Measurements from ENCODE around the gene CACNA1H. TPM values are rescaled to one million over a fixed set of nuclear protein-coding genes. Genes with fewer than 3 reads are reported as not detected.

Gene CACNA1H
- total RNA-seq, 1 donor from 2014 or later, result 36.2 TPM

DNA sequence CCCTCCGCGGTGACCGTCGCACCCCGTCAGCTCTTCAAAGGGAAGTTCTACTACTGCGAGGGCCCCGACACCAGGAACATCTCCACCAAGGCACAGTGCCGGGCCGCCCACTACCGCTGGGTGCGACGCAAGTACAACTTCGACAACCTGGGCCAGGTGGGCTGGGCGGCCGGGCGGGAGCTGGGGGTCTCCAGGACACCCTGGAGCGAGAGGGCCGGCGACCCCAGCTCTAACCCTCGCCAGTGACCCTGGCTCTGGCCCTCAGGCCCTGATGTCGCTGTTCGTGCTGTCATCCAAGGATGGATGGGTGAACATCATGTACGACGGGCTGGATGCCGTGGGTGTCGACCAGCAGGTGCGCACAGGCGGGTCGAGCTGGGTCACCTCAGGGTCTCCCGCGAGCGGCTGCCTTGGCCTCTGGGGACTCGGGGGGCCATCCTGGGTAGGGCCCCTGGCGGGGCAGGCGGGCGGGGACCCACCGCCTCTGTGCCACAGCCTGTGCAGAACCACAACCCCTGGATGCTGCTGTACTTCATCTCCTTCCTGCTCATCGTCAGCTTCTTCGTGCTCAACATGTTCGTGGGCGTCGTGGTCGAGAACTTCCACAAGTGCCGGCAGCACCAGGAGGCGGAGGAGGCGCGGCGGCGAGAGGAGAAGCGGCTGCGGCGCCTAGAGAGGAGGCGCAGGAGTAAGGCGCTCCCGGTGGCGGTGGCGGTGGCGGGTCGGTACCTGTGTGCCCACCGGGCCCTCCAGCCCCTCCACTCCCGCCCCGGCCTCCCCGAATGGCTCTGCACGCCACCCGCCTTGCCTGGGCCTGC lies 58.8 kb downstream of the CACNA1H start:
- no peak for DNase-seq (ENCODE audit: low read depth)

DNA sequence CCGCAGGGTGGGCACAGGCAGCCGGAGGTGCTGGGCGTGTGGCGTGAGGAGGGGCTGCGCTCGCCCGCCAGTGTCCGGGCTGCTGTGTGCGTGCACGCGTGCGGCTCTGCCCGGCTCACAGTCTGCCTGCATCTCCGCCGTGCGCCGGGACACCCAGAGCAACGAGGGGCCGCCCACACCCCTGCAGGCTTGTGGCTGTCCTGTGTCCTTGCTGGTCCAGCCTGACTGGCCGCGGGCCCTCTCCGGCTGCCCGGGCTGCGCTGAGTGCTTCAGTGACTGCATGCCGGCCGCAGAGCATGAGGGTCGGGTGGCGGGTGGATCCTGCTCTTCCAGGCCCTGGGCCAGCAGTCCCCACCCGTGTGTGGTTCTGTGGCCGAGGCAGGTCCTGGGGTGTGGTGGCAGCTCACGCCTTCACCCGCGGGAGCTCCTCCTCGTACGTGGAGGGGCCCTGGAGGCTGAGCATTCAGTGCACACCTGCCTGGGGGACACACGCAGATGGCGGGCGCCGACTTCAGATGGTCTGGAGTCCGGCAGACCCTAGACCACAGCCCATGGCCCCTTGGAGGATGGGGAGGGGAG lies 59.8 kb downstream of the CACNA1H start:
- DNase-seq (ENCODE audit: low read depth), result no peak

DNA sequence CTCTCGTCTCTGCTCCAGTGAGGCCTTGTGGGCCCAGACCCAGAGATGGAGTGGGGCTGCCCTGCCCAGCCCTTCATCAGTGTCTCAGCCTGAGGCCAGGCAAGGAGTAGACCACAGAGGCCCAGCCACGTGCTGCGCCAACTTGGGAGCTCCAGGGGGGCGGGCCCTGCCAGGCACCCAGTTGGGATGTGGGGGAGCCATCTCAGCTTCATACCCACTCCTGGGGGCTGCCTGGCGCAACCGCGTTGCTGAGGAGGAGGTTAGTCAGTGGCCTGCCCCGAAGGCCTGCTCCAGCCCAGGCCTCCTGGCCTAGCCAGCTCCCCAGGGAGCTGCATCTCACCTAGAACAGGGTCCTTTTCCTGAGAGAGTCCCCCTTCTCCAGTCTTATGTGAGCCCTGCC lies 60.3 kb downstream of the CACNA1H start:
- no peak for DNase-seq (ENCODE audit: low read depth)

DNA sequence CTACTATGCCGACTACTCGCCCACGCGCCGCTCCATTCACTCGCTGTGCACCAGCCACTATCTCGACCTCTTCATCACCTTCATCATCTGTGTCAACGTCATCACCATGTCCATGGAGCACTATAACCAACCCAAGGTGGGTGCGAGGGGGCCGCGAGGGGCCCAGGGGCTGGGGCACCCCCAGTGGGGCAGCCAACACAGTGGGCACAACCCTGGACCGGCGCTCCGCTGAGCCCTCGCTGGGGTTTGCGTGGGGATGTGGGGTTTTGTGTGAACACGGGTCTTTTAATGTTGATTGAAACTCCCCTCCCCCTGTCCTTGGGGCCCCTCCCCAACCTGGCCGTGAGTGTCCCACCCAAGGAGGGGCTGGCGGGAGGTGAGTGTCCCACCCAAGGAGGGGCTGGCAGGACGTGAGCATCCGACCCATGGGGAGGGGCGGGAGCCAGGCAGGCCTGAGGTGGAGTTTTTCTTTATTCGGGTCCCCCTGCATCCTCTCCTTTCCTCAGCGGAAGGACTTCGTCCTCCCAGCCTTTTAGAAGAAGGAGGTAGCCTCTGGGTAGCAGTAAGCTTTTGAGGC lies 61.0 kb downstream of the CACNA1H start:
- DNase-seq (ENCODE audit: low read depth), result no peak

DNA sequence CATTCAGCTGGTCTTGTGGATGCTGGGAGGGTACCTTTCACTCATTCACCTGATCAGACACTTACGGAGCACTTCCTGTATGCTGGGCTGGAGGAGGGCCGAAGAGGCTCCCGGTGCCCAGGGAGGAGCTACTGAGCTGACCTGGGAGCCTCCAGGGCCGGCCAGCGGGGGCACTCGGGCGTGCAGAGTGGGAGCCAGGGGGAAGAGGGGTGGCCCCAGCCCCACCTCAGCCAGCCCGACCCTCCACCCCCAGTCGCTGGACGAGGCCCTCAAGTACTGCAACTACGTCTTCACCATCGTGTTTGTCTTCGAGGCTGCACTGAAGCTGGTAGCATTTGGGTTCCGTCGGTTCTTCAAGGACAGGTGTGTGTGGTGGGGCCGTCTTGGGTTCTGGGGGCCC lies 61.8 kb downstream of the CACNA1H start:
- DNase-seq (ENCODE audit: low read depth), result no peak

DNA sequence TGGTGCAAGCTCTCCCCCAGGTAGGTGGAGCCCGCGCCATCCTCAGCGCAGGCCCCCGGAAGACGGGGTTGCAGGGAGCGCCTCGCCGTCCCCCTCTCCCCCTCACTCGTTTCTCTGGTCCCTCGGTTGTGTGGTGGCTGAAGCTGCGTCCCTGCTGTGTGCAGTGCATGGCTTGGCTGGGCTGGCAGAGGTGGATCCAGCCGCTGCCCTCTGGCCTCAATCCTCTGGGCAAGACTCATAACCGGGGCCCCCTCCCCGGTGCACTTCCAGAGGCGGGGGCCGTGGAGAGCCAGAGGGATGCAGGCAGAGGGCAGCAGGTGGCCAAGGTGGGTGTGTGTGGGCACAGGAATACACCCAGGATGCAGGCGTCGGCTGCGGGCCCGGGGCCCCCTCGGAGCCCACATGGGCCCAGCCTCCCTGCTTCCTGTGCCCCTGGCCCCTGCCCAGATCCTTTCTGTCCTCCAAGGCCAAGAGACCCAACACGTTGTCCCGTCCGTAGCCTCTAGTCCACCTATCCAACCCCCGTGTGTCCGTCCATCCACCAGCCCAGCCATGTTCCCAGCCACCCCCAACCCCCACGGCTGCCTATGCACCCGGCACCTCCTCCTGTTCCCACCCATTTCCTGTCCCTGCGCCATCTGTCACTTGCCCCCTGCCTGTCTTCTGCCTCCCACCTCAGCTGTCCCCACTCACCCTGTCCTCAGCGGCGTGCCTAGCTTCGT lies 62.8 kb downstream of the CACNA1H start:
- no peak for DNase-seq (ENCODE audit: low read depth)

DNA sequence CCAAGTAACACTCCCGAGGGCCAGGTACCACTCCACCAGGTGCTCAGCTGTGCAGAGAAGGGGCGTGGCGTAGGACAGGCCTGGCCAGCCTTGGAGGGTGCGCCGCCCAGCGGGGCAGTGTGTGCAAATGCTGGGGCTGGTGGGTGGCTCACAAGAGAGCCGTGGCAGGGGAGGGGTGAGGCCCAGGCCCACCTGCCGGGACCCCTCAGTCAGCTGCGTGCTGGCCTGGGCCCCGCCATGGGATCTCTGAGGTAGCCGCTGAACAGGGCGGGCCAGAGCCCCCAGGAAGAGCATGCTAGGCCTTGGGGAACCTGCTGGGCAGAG lies 63.4 kb downstream of the CACNA1H start:
- DNase-seq (ENCODE audit: low read depth), result no peak

DNA sequence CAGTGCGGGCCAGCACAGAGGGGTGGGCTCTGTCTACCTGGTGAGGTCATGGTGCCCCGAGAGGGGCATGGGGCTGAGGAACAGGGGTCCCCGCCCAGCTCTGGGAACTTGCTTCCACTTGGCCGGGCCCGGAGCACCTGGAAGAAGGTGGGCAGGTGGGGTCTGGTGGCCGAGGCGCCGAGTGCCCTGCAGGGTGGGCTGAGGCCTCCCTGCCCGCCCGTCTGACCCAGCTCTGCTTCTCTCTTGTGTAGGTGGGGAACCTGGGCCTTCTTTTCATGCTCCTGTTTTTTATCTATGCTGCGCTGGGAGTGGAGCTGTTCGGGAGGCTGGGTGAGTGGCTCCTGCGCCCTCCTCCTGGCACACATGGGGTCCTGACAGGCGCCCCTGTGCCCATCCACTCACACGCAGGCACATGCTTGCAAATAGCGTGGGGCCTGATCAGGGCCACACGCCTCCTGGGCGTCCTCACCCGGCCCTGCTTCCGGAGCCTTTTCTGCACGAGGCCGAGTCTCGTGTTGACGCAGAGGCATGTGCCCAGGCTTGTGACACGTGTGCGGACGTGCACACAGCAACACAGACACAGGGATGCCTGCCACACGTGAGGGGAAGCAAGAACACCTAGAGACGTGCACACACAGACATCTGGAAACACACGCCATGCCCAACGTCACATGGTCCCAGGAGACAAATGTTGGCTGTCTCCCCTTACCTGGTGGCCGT lies 63.9 kb downstream of the CACNA1H start:
- DNase-seq (ENCODE audit: low read depth), result no peak

DNA sequence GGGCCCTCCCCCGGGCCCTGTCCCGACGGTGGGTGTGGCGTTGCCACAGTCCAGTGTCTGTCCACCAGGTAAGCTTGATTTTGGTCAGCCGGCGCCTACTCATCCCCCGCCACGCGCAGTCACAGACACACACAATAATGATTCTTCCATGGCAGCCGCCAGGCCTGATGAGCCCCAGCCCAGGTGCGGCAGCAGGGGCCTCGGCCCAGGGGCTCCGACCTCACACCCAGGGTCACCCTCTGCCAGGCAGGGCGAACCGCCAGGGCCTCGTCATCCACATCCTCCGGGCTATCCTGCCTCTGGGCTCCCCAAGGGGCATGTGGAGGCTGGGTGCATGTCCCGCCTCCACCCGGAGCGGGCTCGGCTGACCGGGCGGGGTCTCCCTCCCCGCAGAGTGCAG lies 64.6 kb downstream of the CACNA1H start:
- DNase-seq (ENCODE audit: low read depth), result no peak

DNA sequence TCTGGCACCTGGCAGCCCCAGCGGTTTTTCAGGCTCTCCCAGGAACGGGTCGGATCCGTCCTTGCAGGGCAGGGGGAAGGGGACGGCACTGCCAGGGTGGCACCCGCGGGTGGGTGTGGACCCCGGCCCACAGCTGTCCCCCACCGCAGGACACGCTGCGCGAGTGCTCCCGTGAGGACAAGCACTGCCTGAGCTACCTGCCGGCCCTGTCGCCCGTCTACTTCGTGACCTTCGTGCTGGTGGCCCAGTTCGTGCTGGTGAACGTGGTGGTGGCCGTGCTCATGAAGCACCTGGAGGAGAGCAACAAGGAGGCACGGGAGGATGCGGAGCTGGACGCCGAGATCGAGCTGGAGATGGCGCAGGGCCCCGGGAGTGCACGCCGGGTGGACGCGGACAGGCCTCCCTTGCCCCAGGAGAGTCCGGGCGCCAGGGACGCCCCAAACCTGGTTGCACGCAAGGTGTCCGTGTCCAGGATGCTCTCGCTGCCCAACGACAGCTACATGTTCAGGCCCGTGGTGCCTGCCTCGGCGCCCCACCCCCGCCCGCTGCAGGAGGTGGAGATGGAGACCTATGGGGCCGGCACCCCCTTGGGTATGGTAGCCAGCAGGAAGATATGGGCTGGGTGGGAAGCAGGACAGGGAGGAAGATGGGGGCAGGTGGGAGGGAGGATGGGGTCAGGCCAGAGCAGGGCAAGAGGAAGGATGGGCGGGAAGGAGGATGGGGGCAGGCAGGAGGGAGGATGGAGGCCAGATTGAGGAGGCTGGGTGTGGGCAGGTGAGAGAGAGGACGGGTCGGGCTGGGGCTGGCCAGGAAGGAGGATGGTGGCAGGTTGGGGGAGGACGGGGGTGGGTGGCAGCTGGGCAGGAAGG lies 65.4 kb downstream of the CACNA1H start:
- no peak for DNase-seq (ENCODE audit: low read depth)

DNA sequence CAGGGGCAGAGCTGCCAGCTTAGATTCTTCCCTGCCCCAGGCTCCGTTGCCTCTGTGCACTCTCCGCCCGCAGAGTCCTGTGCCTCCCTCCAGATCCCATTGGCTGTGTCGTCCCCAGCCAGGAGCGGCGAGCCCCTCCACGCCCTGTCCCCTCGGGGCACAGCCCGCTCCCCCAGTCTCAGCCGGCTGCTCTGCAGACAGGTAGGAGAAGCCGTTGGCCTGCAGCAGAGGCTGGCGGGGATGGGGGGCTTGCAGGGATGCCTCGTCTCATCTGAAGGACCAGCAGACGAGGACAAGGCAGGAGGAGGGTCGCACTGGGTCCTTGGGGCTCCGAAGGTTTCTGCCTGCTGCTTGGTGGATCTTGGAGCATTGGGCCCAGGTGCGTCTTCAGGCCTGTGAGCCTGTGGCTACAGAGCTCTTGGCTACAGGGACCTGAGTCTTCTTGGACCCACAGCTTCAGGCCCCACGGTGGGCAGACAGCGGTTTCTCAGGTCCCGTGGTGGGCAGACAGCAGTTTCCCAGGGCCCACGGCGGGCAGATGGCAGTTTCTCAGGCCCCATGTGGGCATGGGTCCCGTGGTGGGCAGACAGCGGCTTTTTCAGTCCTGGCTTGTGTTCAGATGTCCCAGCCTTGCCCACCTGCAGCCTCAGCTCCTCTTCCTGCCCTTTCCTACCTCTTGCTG lies 66.2 kb downstream of the CACNA1H start:
- no peak for DNase-seq (ENCODE audit: low read depth)

DNA sequence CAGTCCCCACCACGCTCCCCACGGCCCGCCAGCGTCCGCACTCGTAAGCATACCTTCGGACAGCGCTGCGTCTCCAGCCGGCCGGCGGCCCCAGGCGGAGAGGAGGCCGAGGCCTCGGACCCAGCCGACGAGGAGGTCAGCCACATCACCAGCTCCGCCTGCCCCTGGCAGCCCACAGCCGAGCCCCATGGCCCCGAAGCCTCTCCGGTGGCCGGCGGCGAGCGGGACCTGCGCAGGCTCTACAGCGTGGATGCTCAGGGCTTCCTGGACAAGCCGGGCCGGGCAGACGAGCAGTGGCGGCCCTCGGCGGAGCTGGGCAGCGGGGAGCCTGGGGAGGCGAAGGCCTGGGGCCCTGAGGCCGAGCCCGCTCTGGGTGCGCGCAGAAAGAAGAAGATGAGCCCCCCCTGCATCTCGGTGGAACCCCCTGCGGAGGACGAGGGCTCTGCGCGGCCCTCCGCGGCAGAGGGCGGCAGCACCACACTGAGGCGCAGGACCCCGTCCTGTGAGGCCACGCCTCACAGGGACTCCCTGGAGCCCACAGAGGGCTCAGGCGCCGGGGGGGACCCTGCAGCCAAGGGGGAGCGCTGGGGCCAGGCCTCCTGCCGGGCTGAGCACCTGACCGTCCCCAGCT lies 67.3 kb downstream of the CACNA1H start:
- no peak for DNase-seq (ENCODE audit: low read depth)

DNA sequence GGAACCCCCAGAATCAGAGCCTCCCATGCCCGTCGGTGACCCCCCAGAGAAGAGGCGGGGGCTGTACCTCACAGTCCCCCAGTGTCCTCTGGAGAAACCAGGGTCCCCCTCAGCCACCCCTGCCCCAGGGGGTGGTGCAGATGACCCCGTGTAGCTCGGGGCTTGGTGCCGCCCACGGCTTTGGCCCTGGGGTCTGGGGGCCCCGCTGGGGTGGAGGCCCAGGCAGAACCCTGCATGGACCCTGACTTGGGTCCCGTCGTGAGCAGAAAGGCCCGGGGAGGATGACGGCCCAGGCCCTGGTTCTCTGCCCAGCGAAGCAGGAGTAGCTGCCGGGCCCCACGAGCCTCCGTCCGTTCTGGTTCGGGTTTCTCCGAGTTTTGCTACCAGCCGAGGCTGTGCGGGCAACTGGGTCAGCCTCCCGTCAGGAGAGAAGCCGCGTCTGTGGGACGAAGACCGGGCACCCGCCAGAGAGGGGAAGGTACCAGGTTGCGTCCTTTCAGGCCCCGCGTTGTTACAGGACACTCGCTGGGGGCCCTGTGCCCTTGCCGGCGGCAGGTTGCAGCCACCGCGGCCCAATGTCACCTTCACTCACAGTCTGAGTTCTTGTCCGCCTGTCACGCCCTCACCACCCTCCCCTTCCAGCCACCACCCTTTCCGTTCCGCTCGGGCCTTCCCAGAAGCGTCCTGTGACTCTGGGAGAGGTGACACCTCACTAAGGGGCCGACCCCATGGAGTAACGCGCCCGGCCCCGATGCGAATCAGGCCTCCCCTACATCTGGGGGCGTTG lies 68.1 kb downstream of the CACNA1H start:
- DNase-seq (ENCODE audit: low read depth), result no peak

DNA sequence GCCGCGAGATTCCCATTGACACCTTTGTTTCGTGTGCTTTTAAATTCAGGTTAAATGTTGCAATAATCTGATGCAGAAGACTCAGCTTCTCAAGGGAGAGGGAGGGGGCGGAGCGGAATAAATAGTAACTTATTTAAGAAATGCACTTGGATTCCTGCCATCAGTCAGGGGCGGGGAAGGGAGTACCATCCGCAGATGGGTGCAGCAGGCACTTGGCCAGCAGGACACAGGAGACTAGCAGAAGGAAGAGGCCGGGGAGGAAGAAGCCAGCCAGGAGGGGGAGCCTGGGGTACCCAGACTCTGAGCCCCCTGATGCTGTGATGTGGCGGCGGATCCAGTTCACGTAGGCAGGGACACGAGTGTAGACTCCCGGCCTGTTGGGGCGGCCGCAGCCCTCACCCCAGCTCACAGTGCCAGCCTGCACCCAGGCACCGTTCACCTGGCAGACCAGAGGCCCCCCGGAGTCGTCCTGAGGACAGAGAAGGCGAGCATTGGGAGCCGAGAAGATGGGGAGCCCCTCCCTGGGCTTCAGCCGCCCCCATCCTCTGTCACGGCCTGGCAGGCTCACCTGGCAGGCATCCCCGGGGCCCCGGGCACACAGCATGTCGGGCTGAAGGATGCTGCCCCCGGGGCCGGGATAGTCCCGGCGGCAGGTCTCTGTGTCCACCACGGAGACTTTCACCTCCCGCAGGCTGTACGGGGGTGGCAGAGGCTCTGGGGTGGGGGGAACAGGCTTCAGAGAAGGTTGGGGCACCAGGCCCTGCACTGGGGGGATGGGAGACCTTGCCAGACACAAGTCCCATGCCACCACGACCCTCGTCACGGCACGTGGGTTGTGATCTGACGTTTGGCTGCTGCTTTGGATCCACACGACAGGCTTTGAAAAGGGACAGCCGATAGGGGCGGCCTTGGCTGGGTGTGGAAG lies 69.0 kb downstream of the CACNA1H start:
- DNase-seq (ENCODE audit: low read depth), result peak; percentile 27

DNA sequence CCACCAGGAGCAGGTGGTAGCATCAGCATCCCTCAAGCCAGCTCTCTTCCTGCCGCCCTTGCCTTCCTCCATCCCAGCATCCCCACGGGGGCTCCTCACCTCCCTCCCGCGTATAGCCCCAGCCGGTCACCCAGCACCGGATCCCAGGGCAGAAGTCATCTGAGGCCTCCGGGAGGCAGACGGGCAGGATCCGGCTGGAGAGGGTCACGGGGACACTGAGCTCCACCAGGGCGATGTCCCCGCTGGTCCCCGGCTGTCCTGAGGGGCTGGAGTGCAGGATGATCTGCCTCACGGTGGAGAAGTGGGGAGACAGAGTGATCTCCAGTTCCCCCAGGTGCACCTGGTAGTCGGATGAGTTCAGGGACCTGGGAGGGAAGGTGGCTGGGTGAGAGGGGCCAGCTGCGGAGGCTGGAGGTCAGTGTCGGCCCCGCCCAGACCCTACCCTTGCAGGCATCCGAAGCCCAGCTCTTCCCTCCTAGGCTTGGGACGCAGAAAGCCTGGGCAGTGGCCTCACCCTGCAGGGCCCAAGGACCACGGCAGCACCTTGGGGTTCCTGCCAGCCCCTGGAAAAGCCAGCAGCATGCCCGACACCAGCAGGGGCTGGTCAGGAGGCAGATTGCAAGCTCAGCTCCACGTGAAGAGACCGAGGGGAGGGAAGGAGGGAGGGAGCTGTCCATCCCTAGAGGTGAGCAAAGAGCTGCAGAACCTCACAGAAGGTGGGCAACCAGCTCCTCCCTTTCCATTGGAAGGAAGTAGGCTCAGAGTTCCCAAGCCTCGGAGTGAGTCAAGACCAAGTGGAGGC lies 69.8 kb downstream of the CACNA1H start:
- DNase-seq (ENCODE audit: low read depth), result no peak

DNA sequence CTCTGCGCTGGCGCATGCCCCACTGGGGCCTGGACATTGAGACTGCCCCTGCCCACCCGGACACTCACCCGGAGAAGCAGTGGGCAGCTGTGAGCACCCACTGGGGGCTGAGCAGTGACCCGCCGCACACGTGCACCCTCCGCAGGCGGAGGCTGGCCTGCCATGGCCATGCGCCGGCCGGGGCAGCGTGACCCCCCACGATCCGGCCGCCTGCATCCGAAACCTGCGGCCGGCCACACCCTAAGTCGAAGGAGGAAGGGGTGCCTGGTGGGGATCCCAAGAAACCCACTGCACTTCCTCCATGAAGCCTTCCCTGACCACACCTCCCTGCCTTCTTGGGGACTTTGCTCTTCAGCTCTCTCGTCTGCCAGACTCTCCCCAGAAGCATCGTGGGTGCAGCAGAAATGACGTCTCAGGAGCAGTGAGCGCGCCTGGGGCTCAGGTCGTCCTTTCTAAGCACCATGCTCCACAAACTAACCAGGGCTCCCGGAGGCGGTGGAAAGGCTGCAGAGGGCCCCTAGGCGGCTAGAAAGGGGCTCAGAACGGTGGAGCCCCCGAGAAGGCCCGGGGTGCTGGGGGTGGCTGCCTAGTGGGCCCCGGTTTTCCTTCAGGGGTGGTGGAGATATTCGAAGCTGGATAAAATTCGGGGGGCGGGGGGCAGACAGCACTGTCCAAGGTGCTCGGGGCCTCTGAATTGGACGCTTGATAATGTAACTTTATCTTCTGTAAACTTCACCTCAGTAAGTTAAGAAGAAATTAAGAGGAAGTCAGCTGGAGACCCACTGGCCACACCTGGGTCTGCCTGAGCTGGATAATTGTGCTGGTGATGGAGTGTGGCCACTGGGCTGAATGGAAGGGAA lies 70.7 kb downstream of the CACNA1H start:
- no peak for DNase-seq (ENCODE audit: low read depth)
